Measurements from ENCODE around the gene GATB. TPM values are rescaled to one million over a fixed set of nuclear protein-coding genes. Genes with fewer than 3 reads are reported as not detected.

Gene GATB
- total RNA-seq, 1 donor from 2014 or later, result 11.1 TPM

DNA sequence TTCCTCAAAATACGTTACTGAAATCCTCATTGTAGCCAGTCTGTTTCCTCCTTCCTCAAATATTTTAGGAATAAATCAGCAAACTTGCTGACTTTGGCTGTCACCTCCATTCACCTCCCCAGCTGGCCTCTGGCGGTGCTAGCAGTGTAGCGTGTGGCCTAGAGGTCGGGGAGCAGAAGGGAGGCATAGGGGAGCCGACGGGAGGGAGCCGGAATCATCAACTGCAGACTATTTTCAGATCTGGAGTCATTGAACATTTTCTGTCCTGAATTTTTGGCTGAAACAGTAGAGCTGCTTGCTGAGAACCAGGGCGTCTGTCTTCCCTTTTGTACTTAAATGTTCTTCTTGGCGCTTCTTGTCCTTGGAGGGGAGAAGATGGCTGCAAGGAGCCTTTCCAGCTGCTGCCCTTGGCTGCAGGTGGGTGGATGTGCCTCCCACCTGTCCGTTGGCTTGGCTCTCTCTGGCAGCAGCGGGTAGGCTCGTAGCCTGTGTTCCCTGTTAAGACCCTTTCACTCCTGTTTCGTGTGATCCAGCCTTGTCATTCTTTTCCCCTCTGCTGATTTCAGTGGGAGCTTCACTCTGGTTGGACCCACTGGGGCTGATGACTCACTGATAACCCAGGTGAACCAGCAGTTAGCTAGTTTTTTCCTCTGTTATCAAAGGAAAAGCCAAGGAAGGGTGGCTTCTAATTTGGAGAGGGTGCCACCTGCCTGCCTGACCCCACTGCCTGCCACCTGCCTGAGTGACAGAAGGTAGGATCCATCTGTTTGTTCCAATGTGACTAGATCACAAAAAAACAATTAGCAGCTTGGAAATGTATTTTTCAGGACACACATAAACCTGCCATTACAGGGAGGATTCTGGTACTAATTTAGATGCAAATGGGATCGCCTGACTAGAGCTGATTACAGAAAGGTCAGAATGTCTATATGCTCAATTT is 135.9 kb downstream of the GATB start:
- DNase-seq (ENCODE audit: low read depth) (no peak), FAIRE-seq (peak; percentile 23)
- TF ChIP-seq CTCF (IDR thresholded peaks at IDR 0.05; ENCODE audit: insufficient read depth, low read length, severe bottlenecking), result no peak
- Histone ChIP-seq H3K27me3 (ENCODE audit: control insufficient read depth, insufficient read depth, low read length) (no peaks in the 10 kb centered on the region), H3K36me3 (ENCODE audit: control insufficient read depth, insufficient read depth, low read length) (peaks cover under 1% of the 10 kb centered on the region), H3K4me3 (ENCODE audit: low read depth, low read length) (no peak overlapping the region)
